GM13977 (cell line): ENCODE data around the gene CACNG4.

Experiments used
- DNase-seq: peaks from one replicate; pipeline ENCODE4 v3.0.0; 2012; ENCODE audit warnings: low spot score
- in situ Hi-C: fragments of 300-500 bp; cut with MboI; formaldehyde crosslinking; loops from one replicate; pipeline ENCODE4 v1.12.0; 2022; ENCODE audit warnings: low sequenced_read_pairs, low pct_unique_long_range_greater_than_20kb, mixed read lengths, inconsistent platforms; ENCODE audit not compliant: unreplicated experiment
- TF ChIP-seq, protein P1 (sequence below): IDR thresholded peaks from 2 replicates; pipeline ENCODE4 v1.5.1; 2012; ENCODE audit warnings: mild to moderate bottlenecking, control low read depth; ENCODE audit not compliant: insufficient read depth; ENCODE audit errors: extremely low read depth, missing control alignments

The CACNG4 gene

GRCh38 chr17:66920950-66921349, 43.6 kb upstream of the CACNG4 start:
- TF ChIP-seq, protein P1, sequence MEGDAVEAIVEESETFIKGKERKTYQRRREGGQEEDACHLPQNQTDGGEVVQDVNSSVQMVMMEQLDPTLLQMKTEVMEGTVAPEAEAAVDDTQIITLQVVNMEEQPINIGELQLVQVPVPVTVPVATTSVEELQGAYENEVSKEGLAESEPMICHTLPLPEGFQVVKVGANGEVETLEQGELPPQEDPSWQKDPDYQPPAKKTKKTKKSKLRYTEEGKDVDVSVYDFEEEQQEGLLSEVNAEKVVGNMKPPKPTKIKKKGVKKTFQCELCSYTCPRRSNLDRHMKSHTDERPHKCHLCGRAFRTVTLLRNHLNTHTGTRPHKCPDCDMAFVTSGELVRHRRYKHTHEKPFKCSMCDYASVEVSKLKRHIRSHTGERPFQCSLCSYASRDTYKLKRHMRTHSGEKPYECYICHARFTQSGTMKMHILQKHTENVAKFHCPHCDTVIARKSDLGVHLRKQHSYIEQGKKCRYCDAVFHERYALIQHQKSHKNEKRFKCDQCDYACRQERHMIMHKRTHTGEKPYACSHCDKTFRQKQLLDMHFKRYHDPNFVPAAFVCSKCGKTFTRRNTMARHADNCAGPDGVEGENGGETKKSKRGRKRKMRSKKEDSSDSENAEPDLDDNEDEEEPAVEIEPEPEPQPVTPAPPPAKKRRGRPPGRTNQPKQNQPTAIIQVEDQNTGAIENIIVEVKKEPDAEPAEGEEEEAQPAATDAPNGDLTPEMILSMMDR = no peak
- in situ Hi-C loops = no loop called here
- no peak for DNase-seq

GRCh38 chr17:66923886-66924285, 40.6 kb upstream of the CACNG4 start:
- in situ Hi-C loops = no loop called here
- no peak for DNase-seq
- TF ChIP-seq, protein P1 = no peak

- no peak for DNase-seq
- in situ Hi-C loops = no loop called here
- TF ChIP-seq, protein P1 = no peak
Measured at GRCh38 chr17:66925811-66926500, 38.6 kb upstream of the CACNG4 start.

DNA sequence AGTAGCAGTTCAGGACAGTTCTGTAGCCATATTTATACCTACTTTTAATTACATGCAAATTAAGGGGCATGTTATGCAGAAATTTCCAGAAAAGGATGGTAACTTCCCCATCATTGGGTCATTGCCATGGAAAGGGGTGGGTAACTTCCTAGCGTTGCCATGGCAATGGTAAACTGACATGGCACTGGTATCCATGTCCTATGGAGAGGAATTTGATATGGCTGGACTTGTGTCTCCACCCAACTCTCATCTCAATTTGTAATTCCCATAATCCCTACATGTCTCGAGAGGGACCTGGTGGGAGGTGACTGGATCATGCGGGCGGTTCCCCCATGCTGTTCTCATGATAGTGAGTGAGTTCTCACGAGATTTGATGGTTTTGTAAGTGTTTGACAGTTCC, 35.6 kb upstream of the CACNG4 start:
- no peak for DNase-seq
- in situ Hi-C loops = no loop called here

GRCh38 chr17:66929591-66929990, 34.9 kb upstream of the CACNG4 start:
- no peak for DNase-seq
- TF ChIP-seq, protein P1 = no peak
- in situ Hi-C loops = no loop called here

More for the DNA sequence above, 35.6 kb upstream of the CACNG4 start:
- TF ChIP-seq, protein P1 = no peak

- TF ChIP-seq, protein P1 = no peak
- DNase-seq = no peak
- in situ Hi-C loops = no loop called here
Measured at GRCh38 chr17:66930933-66931332, 33.6 kb upstream of the CACNG4 start.
